Left lung (tissue), 10 donors: ENCODE data around the gene DEPDC4. TPM values are rescaled to one million over a fixed set of nuclear protein-coding genes. Genes with fewer than 3 reads are reported as not detected.

Experiments
- ATAC-seq: fragments of 200-7000 bp; cut with Tn5 transposase; one replicate; pipeline ENCODE4 v1.9.1; 2020; ENCODE audit warnings: moderate library complexity
- DNase-seq, 4 donors: peaks; one replicate each; pipeline ENCODE4 v3.0.0-alpha.2; 2013 to 2020
- H3K27ac ChIP-seq, 2 donors: fragments of 200-600 bp; sonication (generic) in 1 of 2; one replicate each; pipeline versions ENCODE4 v1.5.0 to v1.8.0; 2020 to 2021
- H3K27me3 ChIP-seq, 2 donors: fragments of 200-600 bp; sonication (generic) in 1 of 2; one replicate each; pipeline versions ENCODE4 v1.5.0 to v1.8.0; 2020 to 2021
- H3K36me3 ChIP-seq, 2 donors: fragments of 200-600 bp; sonication (generic) in 1 of 2; one replicate each; pipeline versions ENCODE4 v1.5.0 to v1.8.0; 2020 to 2021
- H3K4me1 ChIP-seq, 2 donors: fragments of 200-600 bp; one replicate each; pipeline ENCODE4 v1.8.0; 2021
- H3K4me3 ChIP-seq, 2 donors: fragments of 200-600 bp; sonication (generic) in 1 of 2; one replicate each; pipeline versions ENCODE4 v1.5.0 to v1.8.0; 2020 to 2021; ENCODE audit warnings: mild to moderate bottlenecking in 1 of 2
- H3K9me3 ChIP-seq, 2 donors: fragments of 200-600 bp; sonication (generic) in 1 of 2; one replicate each; pipeline versions ENCODE4 v1.5.0 to v1.8.0; 2020 to 2021
- CTCF ChIP-seq, 2 donors: fragments of 200-600 bp; sonication (generic) in 1 of 2; IDR thresholded peaks; one replicate each; pipeline versions ENCODE4 v1.5.0 to v1.8.0; 2021; ENCODE audit warnings: antibody characterized with exemption in 2 of 2
- intact Hi-C, 2 donors: fragments of 100-400 bp; cut with DNase I; formaldehyde crosslinking; loops; one replicate each; pipeline versions ENCODE4 v1.11.2 to v1.14.2; 2022
- polyA plus RNA-seq, 6 donors: library from polyadenylated mRNA; unstranded; fragments of 120-200 nt; gene quantifications; one replicate each; pipeline ENCODE4 v1.2.1, GENCODE V29; 2013; ENCODE audit not compliant: insufficient read length in 6 of 6
- total RNA-seq, 2 donors: library from RNA; stranded (reverse); fragmentation: NEBNext Ultra II Directional; extraction: Animal tissue kit (Norgen Biotek cat#: 25700); gene quantifications; one replicate each; pipeline ENCODE4 v1.2.1, GENCODE V29; 2021
- donor health status: DM: no; HTN: yes; CAD: no.
- donor health status: DM: no; HTN: no; CAD: no.

DEPDC4 gene
- total and polyA plus RNA-seq, 8 donors, result 1.7 to 9.8 (median 6.8) TPM

- intact Hi-C loops, result no loop called here
- Histone ChIP-seq H3K27ac (no peak overlapping the region), H3K27me3 (no peaks in the 10 kb centered on the region), H3K36me3 (peaks cover 0 to 65% of the 10 kb centered on the region in 2 donors), H3K4me1 (no peaks in the 10 kb centered on the region), H3K9me3 (no peaks in the 10 kb centered on the region), H3K4me3 (no peak overlapping the region)
- no peak for TF ChIP-seq CTCF (IDR thresholded peaks at IDR 0.05)
- ATAC-seq (no peak), DNase-seq (no peak)
Measured at GRCh38 chr12:100207311-100207710, 59.6 kb downstream of the DEPDC4 start.

GRCh38 chr12:100201604-100202423 is 65.1 kb downstream of the DEPDC4 start:
- H3K9me3 ChIP-seq, result no peaks in the 10 kb centered on the region
- peaks cover 3 to 21% of the 10 kb centered on the region in 2 donors for H3K4me1 ChIP-seq
- no peak for ATAC-seq
- no peak for DNase-seq
- peak overlapping the region; percentile 74 to 80 for H3K27ac ChIP-seq
- no peaks in the 10 kb centered on the region for H3K27me3 ChIP-seq
- peaks cover 0 to 17% of the 10 kb centered on the region in 2 donors for H3K36me3 ChIP-seq
- intact Hi-C loops, result no loop called here
- no peak for TF ChIP-seq CTCF (IDR thresholded peaks at IDR 0.05)
- H3K4me3 ChIP-seq, result peak overlapping the region; percentile 52 to 83

GRCh38 chr12:100200463-100201181 is 66.3 kb downstream of the DEPDC4 start, which contains the start of gene ACTR6:
Gene ACTR6 (plus strand): TSS chr12:100200815. CDS start chr12:100200852, 37 bp downstream.
- TF ChIP-seq CTCF (IDR thresholded peaks at IDR 0.05), result no peak
- H3K4me1 ChIP-seq, result peaks cover 3 to 21% of the 10 kb centered on the region in 2 donors
- intact Hi-C loops, result no loop called here
- ATAC-seq, result peak; percentile 95
- H3K9me3 ChIP-seq, result no peaks in the 10 kb centered on the region
- peak; percentile 95 to 98 (median 97) for DNase-seq
- peak within 1 kb of the TSS; percentile 74 to 80 for H3K27ac ChIP-seq
- peaks cover 0 to 5% of the 10 kb centered on the region in 2 donors for H3K36me3 ChIP-seq
- no peaks in the 10 kb centered on the region for H3K27me3 ChIP-seq
- peak within 1 kb of the TSS; percentile 52 to 83 for H3K4me3 ChIP-seq

- DNase-seq, result peak; percentile 18 to 94 (median 66)
- Histone ChIP-seq H3K27ac (peak overlapping the region; percentile 46 to 66), H3K27me3 (no peaks in the 10 kb centered on the region), H3K4me3 (peak overlapping the region; percentile 52 to 83), H3K4me1 (peaks cover 3 to 21% of the 10 kb centered on the region in 2 donors), H3K9me3 (no peaks in the 10 kb centered on the region), H3K36me3 (no peaks in the 10 kb centered on the region)
- peak; percentile 92 for ATAC-seq
- TF ChIP-seq CTCF (IDR thresholded peaks at IDR 0.05), result no peak
- intact Hi-C loops, result no loop called here
Measured at GRCh38 chr12:100199347-100200149, 67.3 kb downstream of the DEPDC4 start.
